Activated B cell treated with CpG ODN at 0.5 μM for 24 hours (primary cell): ENCODE results near the gene TERT. TPM values are rescaled to one million over a fixed set of nuclear protein-coding genes. Genes with fewer than 3 reads are reported as not detected.

Experiments used
- ATAC-seq: fragments of 200-7000 bp; cut with Tn5 transposase; one replicate; pipeline ENCODE4 v1.10.0; 2021; ENCODE audit warnings: low read depth, mild to moderate bottlenecking, moderate library complexity
- CTCF ChIA-PET: fragments of 350-600 bp; sonication (Branson Sonifier 250); formaldehyde crosslinking; loops from one replicate; lab custom pipeline; 2021; ENCODE audit warnings: antibody characterized with exemption; lab: Charles Lee
- POLR2A ChIA-PET: fragments of 350-600 bp; sonication (Branson Sonifier 250); formaldehyde crosslinking; loops from one replicate; lab custom pipeline; 2021; ENCODE audit warnings: antibody characterized with exemption; lab: Charles Lee
- DNase-seq: peaks from one replicate; pipeline ENCODE4 v3.0.0; 2022
- H3K27ac Mint-ChIP-seq: one replicate; pipeline ENCODE4 v1.8.0; 2020; ENCODE audit warnings: mixed read lengths
- H3K27me3 Mint-ChIP-seq: one replicate; pipeline ENCODE4 v1.8.0; 2021; ENCODE audit warnings: mixed read lengths
- H3K36me3 Mint-ChIP-seq: one replicate; pipeline ENCODE4 v1.8.0; 2021; ENCODE audit warnings: low read depth, mixed read lengths
- H3K4me1 Mint-ChIP-seq: one replicate; pipeline ENCODE4 v1.8.0; 2021; ENCODE audit warnings: mixed read lengths
- H3K4me3 Mint-ChIP-seq: one replicate; pipeline ENCODE4 v1.8.0; 2020; ENCODE audit warnings: mild to moderate bottlenecking, mixed read lengths
- H3K9me3 Mint-ChIP-seq: one replicate; pipeline ENCODE4 v1.8.0; 2020; ENCODE audit warnings: mixed read lengths
- intact Hi-C: fragments of 100-400 bp; cut with micrococcal nuclease; formaldehyde crosslinking; loops from one replicate; pipeline ENCODE4 v1.15.1; 2024
- total RNA-seq: library from RNA; stranded (reverse); gene quantifications from 2 replicates; pipeline ENCODE4 v1.2.3, GENCODE V29; 2022
- TF ChIP-seq, protein P1 (sequence below): fragments of 200-600 bp; IDR thresholded peaks from one replicate; pipeline ENCODE4 v1.8.0; 2022; ENCODE audit warnings: antibody characterized with exemption, mild to moderate bottlenecking

Gene TERT
- total RNA-seq, 1 donor from 2014 or later, result 0.35 TPM

DNA sequence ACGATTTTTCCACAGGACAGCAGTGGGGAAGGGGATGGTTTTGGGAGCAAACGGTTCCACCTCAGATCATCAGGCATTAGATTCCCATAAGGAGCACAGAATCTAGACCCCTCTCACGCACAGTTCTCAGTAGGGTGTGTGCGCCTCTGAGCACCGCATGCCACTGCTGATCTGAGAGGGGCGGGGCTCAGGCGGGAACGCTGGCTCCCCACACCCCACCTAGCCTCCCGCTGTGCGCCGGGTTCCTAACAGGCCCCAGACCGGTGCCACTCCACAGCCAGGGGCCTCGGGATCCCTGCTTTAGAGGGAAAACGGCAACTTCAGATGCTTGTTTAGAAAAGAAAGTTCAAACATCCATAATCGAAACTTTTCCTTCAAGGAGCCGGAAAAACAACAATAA lies 20.4 kb downstream of the TERT start:
- Mint-ChIP-seq H3K27me3 (no peaks in the 10 kb centered on the region), H3K27ac (no peak overlapping the region), H3K36me3 (no peaks in the 10 kb centered on the region), H3K9me3 (no peaks in the 10 kb centered on the region), H3K4me1 (no peaks in the 10 kb centered on the region), H3K4me3 (no peak overlapping the region)
- ATAC-seq (no peak), DNase-seq (no peak)
- intact Hi-C loops, result no loop called here
- CTCF ChIA-PET, result no interaction called here
- POLR2A ChIA-PET, result no interaction called here
- TF ChIP-seq, protein P1, sequence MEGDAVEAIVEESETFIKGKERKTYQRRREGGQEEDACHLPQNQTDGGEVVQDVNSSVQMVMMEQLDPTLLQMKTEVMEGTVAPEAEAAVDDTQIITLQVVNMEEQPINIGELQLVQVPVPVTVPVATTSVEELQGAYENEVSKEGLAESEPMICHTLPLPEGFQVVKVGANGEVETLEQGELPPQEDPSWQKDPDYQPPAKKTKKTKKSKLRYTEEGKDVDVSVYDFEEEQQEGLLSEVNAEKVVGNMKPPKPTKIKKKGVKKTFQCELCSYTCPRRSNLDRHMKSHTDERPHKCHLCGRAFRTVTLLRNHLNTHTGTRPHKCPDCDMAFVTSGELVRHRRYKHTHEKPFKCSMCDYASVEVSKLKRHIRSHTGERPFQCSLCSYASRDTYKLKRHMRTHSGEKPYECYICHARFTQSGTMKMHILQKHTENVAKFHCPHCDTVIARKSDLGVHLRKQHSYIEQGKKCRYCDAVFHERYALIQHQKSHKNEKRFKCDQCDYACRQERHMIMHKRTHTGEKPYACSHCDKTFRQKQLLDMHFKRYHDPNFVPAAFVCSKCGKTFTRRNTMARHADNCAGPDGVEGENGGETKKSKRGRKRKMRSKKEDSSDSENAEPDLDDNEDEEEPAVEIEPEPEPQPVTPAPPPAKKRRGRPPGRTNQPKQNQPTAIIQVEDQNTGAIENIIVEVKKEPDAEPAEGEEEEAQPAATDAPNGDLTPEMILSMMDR, result no peak

DNA sequence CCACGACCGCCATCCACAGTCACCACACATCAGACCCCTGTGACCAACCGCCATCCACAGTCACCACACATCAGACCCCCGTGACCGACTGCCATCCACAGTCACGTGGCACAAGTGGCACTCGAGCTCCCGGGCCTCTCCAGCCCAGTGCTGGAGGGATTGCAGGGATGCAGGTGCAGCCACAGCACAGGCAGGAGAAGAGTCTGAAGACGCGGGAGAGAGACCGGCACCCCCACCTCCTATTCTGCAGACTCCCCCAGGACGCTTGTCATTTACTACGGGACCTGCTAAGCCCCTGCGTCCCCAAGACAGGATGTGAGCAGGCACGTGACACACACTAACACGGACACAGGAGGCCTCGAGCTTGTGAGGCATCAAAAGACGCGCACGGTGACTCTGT lies 21.1 kb downstream of the TERT start:
- DNase-seq, result no peak
- H3K36me3 Mint-ChIP-seq, result no peaks in the 10 kb centered on the region
- ChIA-PET CTCF (no interaction called here), POLR2A (no interaction called here)
- intact Hi-C loops, result no loop called here
- no peak for ATAC-seq
- no peaks in the 10 kb centered on the region for H3K4me1 Mint-ChIP-seq
- H3K9me3 Mint-ChIP-seq, result no peaks in the 10 kb centered on the region
- TF ChIP-seq, protein P1, result no peak
- no peak overlapping the region for H3K4me3 Mint-ChIP-seq
- no peak overlapping the region for H3K27ac Mint-ChIP-seq
- no peaks in the 10 kb centered on the region for H3K27me3 Mint-ChIP-seq

DNA sequence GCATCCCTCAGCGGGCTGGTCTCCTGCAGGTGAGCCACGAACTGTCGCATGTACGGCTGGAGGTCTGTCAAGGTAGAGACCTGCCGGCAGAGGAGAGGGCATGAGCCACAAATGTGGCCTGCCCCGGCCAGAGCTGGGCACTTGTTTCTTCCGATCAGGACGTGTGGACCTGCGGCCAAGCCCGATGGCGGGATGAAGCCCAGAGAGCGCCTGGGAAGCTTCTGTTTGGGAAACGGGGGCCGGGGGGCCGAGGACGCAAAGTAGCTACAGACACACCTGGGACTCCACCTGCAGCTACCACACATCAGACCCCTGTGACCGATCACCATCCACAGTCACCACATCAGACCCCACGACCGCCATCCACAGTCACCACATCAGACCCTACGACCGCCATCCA lies 22.7 kb downstream of the TERT start:
- H3K4me3 Mint-ChIP-seq, result no peak overlapping the region
- ATAC-seq (no peak), DNase-seq (no peak)
- H3K9me3 Mint-ChIP-seq, result no peaks in the 10 kb centered on the region
- TF ChIP-seq, protein P1, result no peak
- intact Hi-C loops, result no loop called here
- POLR2A ChIA-PET, result no interaction called here
- H3K27ac Mint-ChIP-seq, result no peak overlapping the region
- CTCF ChIA-PET, result no interaction called here
- H3K4me1 Mint-ChIP-seq, result no peaks in the 10 kb centered on the region
- H3K36me3 Mint-ChIP-seq, result no peaks in the 10 kb centered on the region
- no peaks in the 10 kb centered on the region for H3K27me3 Mint-ChIP-seq

DNA sequence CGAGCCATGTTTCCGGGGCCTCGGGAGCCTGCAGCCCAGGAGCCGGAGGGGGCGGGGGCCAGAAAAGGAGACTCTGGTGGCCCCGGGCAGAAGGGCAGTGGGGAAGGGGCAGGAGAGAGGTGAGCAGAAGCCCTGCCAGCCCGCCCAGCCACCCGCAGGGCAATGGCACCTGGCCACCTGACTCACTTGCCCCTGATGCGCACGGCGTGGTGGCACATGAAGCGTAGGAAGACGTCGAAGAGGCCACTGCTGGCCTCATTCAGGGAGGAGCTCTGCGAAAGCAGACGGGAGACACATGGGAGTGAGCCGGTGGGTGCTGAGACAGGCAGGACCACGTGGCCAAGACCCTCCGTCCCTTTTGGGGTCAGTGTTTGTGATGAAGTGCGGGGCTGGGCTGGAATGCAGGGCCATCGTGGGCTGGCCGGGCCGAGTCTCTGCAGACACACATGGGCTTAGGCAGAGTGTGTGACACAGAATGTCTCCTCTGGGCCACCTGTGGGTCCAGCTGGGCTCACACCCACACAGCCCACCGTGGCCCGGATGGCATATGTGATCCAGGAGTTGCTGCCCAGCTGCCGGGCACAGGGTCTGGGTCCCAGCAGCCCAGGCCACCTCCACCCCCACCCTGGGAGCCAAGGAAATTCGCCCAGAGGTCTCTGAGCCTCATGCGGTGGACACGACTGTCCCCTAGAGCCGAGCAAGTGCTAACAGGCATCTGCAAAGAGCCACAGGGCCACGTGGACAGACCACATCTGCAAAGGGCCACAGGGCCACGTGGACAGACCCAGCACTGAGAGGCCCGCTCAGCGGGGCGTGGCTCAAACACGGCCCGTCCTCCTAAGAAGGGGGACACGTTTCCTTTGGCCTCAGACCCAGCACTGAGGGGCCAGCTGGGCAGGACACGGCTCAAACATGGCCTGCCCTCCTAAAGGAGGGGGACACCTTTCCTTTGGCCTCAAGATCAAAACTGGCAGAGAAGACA lies 23.6 kb downstream of the TERT start:
- ChIA-PET POLR2A (no interaction called here), CTCF (no interaction called here)
- DNase-seq (no peak), ATAC-seq (no peak)
- Mint-ChIP-seq H3K9me3 (no peaks in the 10 kb centered on the region), H3K27me3 (no peaks in the 10 kb centered on the region), H3K4me1 (no peaks in the 10 kb centered on the region), H3K27ac (no peak overlapping the region), H3K4me3 (no peak overlapping the region), H3K36me3 (no peaks in the 10 kb centered on the region)
- intact Hi-C loops, result no loop called here
- TF ChIP-seq, protein P1, result no peak

DNA sequence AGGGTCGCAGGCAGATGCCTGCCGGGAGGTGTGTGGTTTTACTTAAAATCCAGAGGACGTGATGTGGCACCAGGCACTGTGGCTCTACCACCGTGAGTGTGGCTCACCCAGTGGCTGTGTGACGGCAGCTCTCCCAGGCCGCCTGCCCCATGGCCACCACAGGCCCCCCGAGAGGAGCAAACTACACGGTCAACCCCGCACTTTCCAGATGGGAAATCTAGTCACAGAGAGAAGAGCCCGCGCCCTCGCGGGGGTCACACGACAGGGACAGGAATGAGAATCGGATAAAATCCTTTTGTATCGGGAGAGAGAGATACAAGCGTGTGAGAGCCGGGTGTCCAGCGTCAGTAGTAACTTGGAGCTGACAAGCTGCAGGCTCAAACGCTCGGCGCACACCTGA lies 24.4 kb downstream of the TERT start:
- Mint-ChIP-seq H3K9me3 (no peaks in the 10 kb centered on the region), H3K4me1 (no peaks in the 10 kb centered on the region), H3K36me3 (no peaks in the 10 kb centered on the region), H3K27me3 (no peaks in the 10 kb centered on the region), H3K27ac (no peak overlapping the region), H3K4me3 (no peak overlapping the region)
- intact Hi-C loops, result no loop called here
- TF ChIP-seq, protein P1, result no peak
- ATAC-seq (no peak), DNase-seq (no peak)
- ChIA-PET POLR2A (no interaction called here), CTCF (no interaction called here)
